ENCODE results near the gene DOCK4. TPM values are rescaled to one million over a fixed set of nuclear protein-coding genes. Genes with fewer than 3 reads are reported as not detected.

DOCK4 gene
- total and polyA plus RNA-seq, 2 of the 8 experiments (the other 6 are each of a cell fraction or from before 2014, with no cell fraction given), result 5.1 to 23.6 TPM

GRCh38 chr7:112121318-112121717, 84.9 kb downstream of the DOCK4 start (continued):
- no peak for TF ChIP-seq SP2 (IDR thresholded peaks at IDR 0.05; ENCODE audit: low read length)
- no peak for TF ChIP-seq CBX5 (IDR thresholded peaks at IDR 0.05; ENCODE audit: low read depth, low read length)
- TF ChIP-seq RBBP5 (IDR thresholded peaks at IDR 0.05; ENCODE audit: borderline replicate concordance, low read depth, low read length), result no peak

All from H1 (cell line).